ENCODE results near the gene TFAM.

GRCh38 chr10:58433571-58433970, 48.4 kb downstream of the TFAM start:
- TF ChIP-seq CTCF (IDR thresholded peaks at IDR 0.05): no peak
- TF ChIP-seq USF2 (CRISPR knock-in tag; IDR thresholded peaks at IDR 0.05): no peak
- TF ChIP-seq ATF1 (CRISPR knock-in tag; IDR thresholded peaks at IDR 0.05): no peak
- no peak for TF ChIP-seq ATF3 (CRISPR knock-in tag; conservative IDR thresholded peaks at IDR 0.05)

Data from WTC11 (cell line).